ENCODE results near the gene TMEM59L. TPM values are rescaled to one million over a fixed set of nuclear protein-coding genes. Genes with fewer than 3 reads are reported as not detected.

Gene TMEM59L
- total and polyA plus RNA-seq, 10 donors = 0.15 to 0.74 (median 0.49) TPM; not detected in 5

- Histone ChIP-seq H3K36me3 (no peaks in the 10 kb centered on the region), H3K4me3 (peak overlapping the region in 1 of 8 donors; percentile 32), H3K4me1 (peaks cover 9 to 54% (median 32%) of the 10 kb centered on the region in 6 donors), H3K27ac (no peak overlapping the region), H3K9me3 (no peaks in the 10 kb centered on the region), H3K27me3 (replicated peaks in 1 of 7) (peaks cover 20 to 98% (median 85%) of the 10 kb centered on the region in 7 donors)
- DNase-seq = no peak
- TF ChIP-seq CTCF (IDR thresholded peaks at IDR 0.05 in 8 of 11, conservative IDR thresholded peaks at IDR 0.05 in 3 of 11) (no peak), POLR2A (IDR thresholded peaks at IDR 0.05) (no peak)
- intact Hi-C loops (cut with DNase I; ENCODE audit: low total_unique reads) = no loop called here
- 2 to 10% (median 4%) methylated on average over 22 to 65 of the region's 65 CpGs for WGBS, 5 donors
These were observed 7.0 kb upstream of the TMEM59L start for GRCh38 chr19:18605546-18606280.

- 2 to 5% (median 2%) methylated on average over 11 to 113 of the region's 116 CpGs for WGBS, 5 donors
- Histone ChIP-seq H3K4me1 (peaks cover 17 to 63% (median 40%) of the 10 kb centered on the region in 6 donors), H3K4me3 (peak within 1 kb of the TSS in 1 of 8 donors; percentile 50), H3K36me3 (no peaks in the 10 kb centered on the region), H3K27ac (no peak within 1 kb of the TSS), H3K27me3 (replicated peaks in 1 of 7) (peaks cover 26 to 98% (median 88%) of the 10 kb centered on the region in 7 donors), H3K9me3 (no peaks in the 10 kb centered on the region)
- DNase-seq = no peak
- TF ChIP-seq POLR2A (IDR thresholded peaks at IDR 0.05) (no peak), POLR2AphosphoS5 (IDR thresholded peaks at IDR 0.05) (no peak), CTCF (IDR thresholded peaks at IDR 0.05 in 8 of 11, conservative IDR thresholded peaks at IDR 0.05 in 3 of 11) (no peak)
- intact Hi-C loops (cut with DNase I; ENCODE audit: low total_unique reads) = no loop called here
These were observed 6.1 kb upstream of the TMEM59L start, which contains the start of gene CRLF1 for GRCh38 chr19:18606281-18607225. Gene CRLF1 (minus strand): TSS chr19:18606799. CDS start chr19:18606656, 143 bp downstream.

GRCh38 chr19:18607226-18608101 is 5.2 kb upstream of the TMEM59L start:
- peak overlapping the region in 1 of 8 donors; percentile 50 for H3K4me3 ChIP-seq
- 1 to 4% (median 3%) methylated on average over 52 to 68 of the region's 68 CpGs for WGBS, 5 donors
- no peak for DNase-seq
- TF ChIP-seq POLR2AphosphoS5 (IDR thresholded peaks at IDR 0.05) (no peak), CTCF (IDR thresholded peaks at IDR 0.05 in 8 of 11, conservative IDR thresholded peaks at IDR 0.05 in 3 of 11) (no peak), POLR2A (IDR thresholded peaks at IDR 0.05) (no peak)
- no peak overlapping the region for H3K27ac ChIP-seq
- peaks cover 26 to 72% (median 49%) of the 10 kb centered on the region in 6 donors for H3K4me1 ChIP-seq
- H3K36me3 ChIP-seq = no peaks in the 10 kb centered on the region
- intact Hi-C loops (cut with DNase I; ENCODE audit: low total_unique reads) = no loop called here
- H3K9me3 ChIP-seq = no peaks in the 10 kb centered on the region
- H3K27me3 ChIP-seq (replicated peaks in 1 of 7) = peaks cover 32 to 98% (median 95%) of the 10 kb centered on the region in 7 donors

Measured in spleen (tissue), 11 donors.